ENCODE data around the gene NANS.
"Not testable (repeated sequence)": the region's sequence is repeated elsewhere in the genome, so short reads cannot be mapped to it uniquely, and the experiment has no call there.

Gene NANS

GRCh38 chr9:98101868-98102273, 45.3 kb downstream of the NANS start:
- DNase-seq (ENCODE audit: low spot score), result no peak

DNA sequence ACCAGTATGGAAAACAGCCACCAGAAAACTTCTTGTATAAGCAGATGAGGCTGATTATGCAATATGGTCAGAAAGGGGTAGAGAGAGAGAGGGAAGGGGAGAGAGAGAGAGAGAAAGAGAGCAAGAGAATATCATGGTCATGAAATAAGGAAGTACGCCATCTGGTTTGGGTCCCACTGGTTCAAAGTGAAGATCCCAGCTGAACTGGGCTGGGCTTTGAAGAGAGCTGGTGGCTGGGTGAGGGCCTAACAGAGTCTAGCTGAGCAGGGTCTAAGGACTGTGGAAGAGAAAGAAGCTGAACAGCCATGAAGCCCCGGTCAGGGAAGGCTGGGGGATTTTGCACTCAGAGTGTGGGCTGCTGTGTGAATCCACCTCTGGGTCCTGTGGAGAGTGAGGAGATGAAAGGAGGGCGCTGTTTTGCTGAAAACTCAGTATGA, 47.9 kb downstream of the NANS start:
- no peak for DNase-seq (ENCODE audit: low spot score)

DNA sequence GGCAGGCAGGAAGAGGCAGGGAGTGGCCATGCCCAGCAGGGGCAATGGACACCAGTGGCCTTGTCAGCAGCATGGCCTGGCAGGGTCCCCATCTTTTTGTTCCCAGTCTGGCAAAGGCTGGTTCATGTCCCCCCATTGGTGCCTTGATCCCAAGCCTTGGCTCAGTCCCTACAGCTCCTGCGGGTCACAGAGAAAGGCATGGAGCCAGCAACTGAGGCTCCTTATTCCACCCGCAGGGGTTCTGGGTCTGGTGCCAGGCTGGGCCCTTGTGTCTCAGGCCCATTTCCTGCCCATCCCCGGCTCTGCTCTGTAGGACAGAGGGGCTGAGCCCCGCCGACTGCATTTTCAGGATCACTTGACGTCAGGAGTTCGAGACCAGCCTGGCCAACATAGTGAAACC, 48.5 kb downstream of the NANS start:
- no peak for DNase-seq (ENCODE audit: low spot score)

DNA sequence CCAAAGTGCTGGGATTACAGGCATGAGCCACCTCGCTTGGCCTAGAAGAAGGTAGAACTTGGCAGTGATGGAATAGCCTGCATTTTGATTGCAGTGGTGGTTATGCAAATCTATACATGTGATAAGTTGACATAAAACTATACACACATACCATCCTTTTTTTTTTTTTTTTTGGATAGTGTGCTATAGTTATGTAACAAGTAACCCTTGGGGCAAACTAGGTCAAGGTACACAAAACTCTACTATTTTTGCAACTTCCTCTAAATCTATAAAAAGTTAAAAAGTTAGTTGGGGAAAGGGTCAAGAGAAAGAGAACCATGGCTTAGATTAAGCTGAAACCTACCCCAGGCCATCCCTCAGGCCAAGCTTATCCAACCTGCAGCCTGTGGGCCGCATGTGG, 51.4 kb downstream of the NANS start:
- no peak for DNase-seq (ENCODE audit: low spot score)

DNA sequence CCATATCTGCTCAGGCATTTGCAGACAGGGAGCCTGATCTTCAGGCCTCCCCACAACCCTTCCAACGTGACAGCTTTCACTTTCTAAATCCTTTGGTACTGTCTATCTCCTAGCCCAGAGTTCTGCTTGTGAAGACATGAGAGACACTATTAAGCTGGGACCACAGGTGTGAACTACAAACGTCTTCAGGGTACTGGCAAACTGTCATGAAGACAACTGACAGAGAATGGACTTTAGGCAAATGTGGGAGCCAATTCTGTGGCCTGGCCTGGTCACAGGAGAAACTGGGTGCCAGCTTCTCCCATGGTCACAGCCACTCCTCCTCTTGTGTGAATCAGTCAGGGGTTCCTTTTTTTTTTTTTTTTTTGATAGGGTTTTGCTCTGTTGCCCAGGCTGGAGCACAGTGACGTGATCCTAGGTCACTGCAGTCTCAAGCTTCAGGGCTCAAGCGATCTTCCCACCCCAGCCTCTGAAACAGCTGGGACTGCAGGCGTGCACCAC, 52.0 kb downstream of the NANS start:
- no peak for DNase-seq (ENCODE audit: low spot score)

GRCh38 chr9:98109052-98109451, 52.5 kb downstream of the NANS start:
- DNase-seq (ENCODE audit: low spot score), result no peak

GRCh38 chr9:98117097-98117496, 60.6 kb downstream of the NANS start:
- not testable (repeated sequence) for DNase-seq (ENCODE audit: low spot score)

DNA sequence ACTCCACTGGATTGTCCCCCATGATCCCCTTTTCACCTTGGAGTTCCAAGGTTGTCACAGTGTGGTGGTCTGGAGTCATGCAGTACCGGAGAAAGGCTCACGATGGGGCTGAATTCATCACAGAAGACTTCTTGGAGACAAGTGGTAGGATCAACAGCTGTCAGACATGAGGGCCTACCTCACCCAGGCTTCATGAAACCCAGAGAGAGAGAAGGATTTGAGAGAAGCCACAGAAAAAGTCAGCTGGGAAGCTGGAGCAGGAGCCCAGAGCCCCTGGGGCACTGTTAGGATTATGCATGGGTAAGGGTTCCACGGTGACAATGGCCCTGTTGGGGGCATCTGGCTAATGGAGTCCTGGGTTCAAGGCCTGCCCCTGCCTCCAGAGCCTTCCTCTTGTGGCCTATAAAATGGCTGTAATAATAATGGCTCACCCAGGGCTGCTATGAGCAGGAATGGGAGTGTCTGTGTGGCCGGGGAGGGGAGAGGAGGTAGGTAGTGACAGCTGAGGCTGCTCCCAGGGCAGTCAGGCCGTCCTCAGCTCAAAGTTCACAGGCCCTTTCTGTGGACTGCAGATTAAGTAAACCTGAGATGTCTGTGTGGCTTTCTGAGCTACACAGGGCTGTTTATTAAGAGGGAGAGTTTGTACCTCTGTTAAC, 61.6 kb downstream of the NANS start:
- DNase-seq (ENCODE audit: low spot score), result no peak

DNA sequence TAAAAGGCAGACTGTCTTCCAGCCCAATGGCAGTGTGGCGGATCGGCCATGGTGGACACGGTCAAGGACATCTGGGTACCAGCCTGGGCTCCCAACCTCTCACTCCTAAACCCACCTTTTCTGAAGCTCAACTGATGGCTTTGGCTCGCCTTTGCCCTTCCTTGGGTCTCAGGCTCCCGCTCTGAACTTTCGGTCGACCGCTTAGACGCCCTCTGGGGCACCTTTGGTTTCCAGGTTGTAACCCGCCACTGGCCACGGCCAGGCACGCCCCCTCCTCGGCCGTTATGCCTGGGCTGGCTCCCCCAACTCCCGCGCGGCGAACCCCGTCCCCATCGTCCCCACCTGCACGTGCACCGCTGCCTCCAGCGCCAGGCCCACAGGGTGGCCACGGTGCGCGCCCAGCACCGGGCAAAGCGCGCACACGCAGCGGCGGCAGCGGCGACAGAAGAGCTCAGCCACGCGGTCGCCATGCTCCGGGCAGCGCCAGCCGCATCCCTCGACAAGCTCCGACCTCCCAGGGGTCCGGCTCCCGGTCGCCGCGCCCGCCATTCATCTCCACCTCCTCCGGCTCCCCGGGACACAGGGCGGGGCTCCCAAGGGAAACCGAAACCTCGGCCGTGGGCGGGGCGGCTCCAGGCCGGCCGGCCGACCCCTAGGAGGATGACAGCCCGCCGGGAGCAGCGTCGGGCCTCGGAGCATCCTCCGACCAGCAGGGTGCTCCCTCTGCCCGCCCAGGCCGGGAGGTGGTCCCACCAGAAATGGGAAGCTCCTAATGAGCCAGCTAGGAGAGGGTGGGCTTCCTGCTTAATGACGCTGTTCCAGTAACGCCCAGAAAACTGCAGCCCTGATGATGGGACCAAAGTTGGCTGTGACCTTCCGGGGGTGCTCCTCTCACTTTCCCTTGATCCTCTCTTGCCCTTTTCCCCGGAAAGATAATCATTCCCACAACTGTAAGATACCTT, 62.4 kb downstream of the NANS start, which contains the start of gene TRIM14:
Gene TRIM14, minus strand, starts transcription at position 583 of the 962 bp plus-strand sequence. Its CDS starts 34 bp downstream, at position 549.
- peak; percentile 58 for DNase-seq (ENCODE audit: low spot score)

DNA sequence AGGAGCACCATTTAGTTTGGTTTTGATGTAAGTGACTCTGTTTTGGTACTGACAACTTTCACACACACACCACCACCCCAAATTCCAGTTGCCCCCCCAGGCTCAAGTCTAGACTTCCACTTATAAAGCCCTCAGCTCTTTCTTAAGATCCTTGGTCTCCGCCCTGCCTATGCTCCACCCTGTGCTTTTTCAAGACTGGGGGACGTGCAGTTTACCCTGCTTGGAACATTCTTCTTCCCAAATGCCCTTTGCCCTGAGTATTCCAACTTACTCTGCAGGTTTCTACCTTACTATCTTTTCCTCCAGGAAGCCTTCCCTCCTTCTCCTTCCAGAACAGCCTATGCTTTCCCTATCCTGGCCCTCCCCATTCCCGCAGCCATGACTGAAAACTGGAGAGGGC, 63.9 kb downstream of the NANS start:
- DNase-seq (ENCODE audit: low spot score), result no peak

DNA sequence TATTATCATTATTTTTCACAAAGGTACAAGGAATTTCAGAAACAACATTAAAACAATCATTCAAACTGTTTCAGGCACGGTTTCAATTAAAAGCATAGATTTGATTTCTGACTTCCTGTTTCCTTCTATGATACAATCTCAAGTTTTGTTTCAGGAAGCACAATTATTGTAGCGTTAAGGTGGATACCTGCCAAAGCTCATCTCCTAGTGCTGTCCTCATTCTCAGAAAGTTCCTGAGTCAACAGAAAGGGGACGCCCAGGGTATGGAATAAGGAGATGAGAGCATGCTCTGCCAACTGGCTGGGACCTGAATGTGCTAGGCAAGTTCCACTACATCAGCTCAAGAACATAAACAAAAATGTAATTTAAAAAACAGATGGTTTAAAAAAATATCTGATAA, 64.5 kb downstream of the NANS start:
- no peak for DNase-seq (ENCODE audit: low spot score)

GRCh38 chr9:98124091-98124490, 67.6 kb downstream of the NANS start:
- DNase-seq (ENCODE audit: low spot score), result not testable (repeated sequence)

DNA sequence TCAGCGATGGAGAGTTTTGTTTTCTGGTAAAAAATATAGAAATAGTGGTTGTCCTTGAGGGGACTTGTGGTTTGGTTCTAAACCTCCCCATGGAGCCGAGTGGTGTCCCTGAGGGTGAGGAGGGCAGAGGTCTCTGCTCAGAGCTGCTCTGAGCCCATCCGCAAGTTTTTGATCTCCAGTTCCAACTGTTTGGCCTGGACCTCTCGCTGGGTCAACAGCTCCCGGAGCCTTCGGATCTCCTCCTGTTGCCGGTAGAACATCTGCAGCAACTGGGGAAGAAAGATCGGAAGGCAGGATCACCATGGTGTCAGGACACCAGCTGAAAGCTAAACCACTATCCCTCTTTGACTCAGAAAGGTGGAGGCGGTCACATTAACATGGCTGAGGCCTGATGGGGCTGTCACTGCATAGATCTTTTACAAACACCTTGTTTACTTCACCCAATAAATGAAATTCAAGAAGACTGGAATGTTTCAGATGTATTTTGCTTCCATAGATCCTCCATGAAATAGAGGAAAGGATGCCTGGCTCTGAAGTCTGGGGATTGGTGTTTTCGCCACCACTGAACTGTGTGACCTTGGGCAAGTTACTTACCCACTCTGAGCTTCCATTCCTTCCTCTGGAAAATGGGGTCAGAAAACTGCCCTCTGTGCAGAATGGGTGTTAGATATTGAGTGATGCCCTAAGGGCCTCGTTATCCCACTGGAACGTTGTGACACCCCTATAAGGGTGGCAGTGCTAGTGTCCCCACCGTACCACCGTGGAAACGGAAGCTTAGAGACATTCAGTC, 68.3 kb downstream of the NANS start:
- DNase-seq (ENCODE audit: low spot score), result no peak

DNA sequence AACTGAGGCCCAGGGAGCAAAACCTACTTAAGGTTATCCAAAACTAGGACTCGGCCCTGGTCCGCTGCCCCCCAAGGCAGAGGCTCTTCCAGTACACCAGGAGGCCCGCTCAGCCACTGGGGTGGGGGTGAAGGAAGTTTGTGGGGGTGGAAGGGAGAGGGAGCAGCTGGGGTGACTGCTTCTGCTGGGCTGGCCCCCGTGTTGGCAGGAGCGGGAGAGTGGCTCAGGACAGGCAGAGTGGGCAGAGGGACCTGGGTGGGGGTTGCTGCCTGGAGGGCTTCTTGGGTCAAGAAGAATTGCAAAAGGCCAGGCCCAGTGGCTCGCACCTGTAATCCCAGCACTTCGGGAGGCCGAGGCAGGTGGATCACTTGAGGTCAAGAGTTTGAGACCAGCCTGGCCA, 70.7 kb downstream of the NANS start:
- no peak for DNase-seq (ENCODE audit: low spot score)

GRCh38 chr9:98128316-98128715, 71.8 kb downstream of the NANS start:
- DNase-seq (ENCODE audit: low spot score), result no peak

DNA sequence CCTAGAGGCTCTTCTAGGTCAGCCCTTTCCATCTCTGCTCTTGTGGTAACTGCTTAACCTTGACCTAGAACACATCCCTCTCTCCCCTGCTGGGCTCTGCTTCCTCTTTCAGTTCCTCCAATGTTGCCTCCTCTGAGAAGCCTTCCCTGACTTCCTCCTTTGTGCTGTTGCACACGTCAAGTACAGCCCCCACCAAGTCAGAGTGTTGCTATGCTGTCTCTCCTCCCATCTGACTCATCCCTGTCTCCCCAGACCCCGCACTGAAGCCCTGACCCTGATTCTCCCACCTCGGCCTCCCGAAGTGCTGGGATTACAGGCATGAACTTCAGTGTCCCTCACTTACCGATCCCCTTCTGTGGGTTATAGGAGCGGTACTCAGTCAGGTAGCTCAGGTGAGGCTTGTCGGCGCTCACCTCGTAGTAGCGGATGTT, 72.9 kb downstream of the NANS start:
- no peak for DNase-seq (ENCODE audit: low spot score)

DNA sequence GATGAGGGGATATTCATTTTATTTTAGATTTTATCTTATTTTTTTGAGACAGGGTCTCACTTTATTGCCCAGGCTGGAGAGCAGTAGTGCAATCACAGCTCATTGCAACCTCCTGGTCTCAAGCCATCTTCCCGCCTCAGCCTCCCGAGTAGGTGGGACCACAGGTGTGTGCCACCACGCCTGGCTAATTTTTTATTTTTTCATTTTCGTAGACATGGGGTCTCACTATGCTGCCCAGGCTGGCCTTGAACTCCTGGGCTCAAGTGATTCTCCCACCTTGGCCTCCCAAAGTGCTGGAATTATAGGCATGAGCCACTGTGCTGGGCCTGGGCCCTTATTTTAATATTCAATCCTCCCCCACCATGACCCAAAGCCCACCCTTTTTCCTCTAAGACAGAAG, 73.5 kb downstream of the NANS start:
- not testable (repeated sequence) for DNase-seq (ENCODE audit: low spot score)

DNA sequence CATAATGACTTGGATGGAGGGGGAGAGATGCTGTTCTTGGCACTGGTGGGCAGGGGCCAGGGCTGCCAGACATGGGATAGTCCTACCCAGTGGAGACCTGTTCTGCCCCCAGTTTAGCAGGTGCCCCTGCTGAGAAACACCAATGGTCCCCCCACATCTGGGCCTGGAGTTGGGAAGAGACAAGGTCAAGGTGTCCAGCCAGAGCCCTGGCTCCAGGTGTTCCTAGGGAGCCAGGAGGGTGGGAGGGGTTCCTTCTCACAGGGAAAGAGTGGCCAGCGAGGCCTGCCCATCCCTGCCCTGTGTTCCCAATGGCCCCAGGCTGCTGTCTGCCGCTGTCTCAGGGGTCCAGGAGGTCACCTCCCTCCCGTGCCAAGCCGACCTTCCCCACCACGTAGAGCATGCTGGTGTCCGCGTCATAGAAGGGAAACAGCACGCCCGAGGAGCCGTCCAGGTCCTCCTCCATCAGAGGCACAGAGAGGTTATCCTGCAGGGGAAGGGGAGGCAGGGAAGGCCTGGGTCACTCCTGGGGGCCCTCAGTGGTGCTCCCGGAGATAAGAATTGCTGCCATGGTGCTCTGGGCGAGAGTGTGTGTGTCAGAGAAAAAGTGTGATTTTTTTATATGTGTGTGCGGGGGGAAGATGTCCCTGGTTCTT, 74.2 kb downstream of the NANS start:
- no peak for DNase-seq (ENCODE audit: low spot score)

DNA sequence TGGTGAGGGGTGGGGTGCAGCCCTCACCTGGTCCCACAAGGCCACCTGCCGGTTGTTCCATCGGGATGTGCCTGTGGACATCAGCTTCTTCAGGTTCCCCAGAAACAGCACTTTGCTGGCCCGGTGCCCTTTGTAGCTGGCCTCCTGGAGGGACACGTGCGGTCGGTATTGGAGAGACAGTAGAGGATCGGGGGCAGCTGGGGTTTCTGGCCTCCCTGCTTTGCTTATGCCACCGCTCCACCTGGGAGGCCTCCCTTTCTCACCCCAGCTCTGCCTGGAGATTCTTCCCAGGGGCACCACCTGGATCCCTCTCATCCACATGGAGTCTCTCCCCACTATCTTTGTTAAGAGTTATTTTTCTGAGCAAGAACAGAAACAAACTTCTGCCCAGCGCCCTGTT, 75.6 kb downstream of the NANS start:
- DNase-seq (ENCODE audit: low spot score), result no peak

All from COLO829 (cell line).